Neural progenitor cell (in vitro differentiated cells): ENCODE measurements around the gene ARHGAP40. TPM values are rescaled to one million over a fixed set of nuclear protein-coding genes. Genes with fewer than 3 reads are reported as not detected.

Experiments
- DNase-seq: peaks from one replicate; pipeline ENCODE4 v3.0.0-alpha.2; 2016; ENCODE audit warnings: low spot score
- H2AFZ ChIP-seq: fragments of 200-600 bp; sonication (generic); replicated peaks from 2 replicates; pipeline ENCODE4 v1.6.1; 2016; ENCODE audit warnings: antibody characterized with exemption
- H3F3A ChIP-seq: fragments of 200-600 bp; sonication (generic); 2 replicates; pipeline ENCODE4 v1.6.1; 2016; ENCODE audit warnings: antibody characterized with exemption, low read depth
- H3K27ac ChIP-seq: fragments of 200-600 bp; sonication (generic); 2 replicates; pipeline ENCODE4 v1.5.1; 2016; ENCODE audit warnings: mild to moderate bottlenecking
- H3K27me3 ChIP-seq: fragments of 200-600 bp; sonication (generic); 2 replicates; pipeline ENCODE4 v1.6.1; 2016; ENCODE audit warnings: mild to moderate bottlenecking, moderate library complexity
- H3K36me3 ChIP-seq: fragments of 200-600 bp; sonication (generic); 2 replicates; pipeline ENCODE4 v1.5.1; 2016
- H3K4me1 ChIP-seq: fragments of 200-600 bp; sonication (generic); 2 replicates; pipeline ENCODE4 v1.6.1; 2016; ENCODE audit warnings: mixed run types
- H3K4me2 ChIP-seq: fragments of 200-600 bp; sonication (generic); 2 replicates; pipeline ENCODE4 v1.6.1; 2016
- H3K4me3 ChIP-seq: fragments of 200-600 bp; sonication (generic); 2 replicates; pipeline ENCODE4 v1.5.1; 2016
- H3K79me2 ChIP-seq: fragments of 200-600 bp; sonication (generic); 2 replicates; pipeline ENCODE4 v1.6.1; 2016; ENCODE audit warnings: low read depth
- H3K9ac ChIP-seq: fragments of 200-600 bp; sonication (generic); 2 replicates; pipeline ENCODE4 v1.6.1; 2016
- H3K9me3 ChIP-seq: fragments of 200-600 bp; sonication (generic); 2 replicates; pipeline ENCODE4 v1.5.1; 2016; ENCODE audit warnings: low read depth
- H4K20me1 ChIP-seq: fragments of 200-600 bp; sonication (generic); 2 replicates; pipeline ENCODE4 v1.6.1; 2016; ENCODE audit warnings: low read depth
- H3K27ac Mint-ChIP-seq: 3 replicates; pipeline ENCODE4 v1.8.0; 2021; ENCODE audit warnings: mixed read lengths
- H3K27me3 Mint-ChIP-seq: 2 replicates; pipeline ENCODE4 v1.8.0; 2022; ENCODE audit warnings: low read depth, mild to moderate bottlenecking, inconsistent platforms, moderate library complexity, mixed read lengths; ENCODE audit not compliant: insufficient read depth
- H3K36me3 Mint-ChIP-seq: 3 replicates; pipeline ENCODE4 v1.8.0; 2021; ENCODE audit warnings: mixed read lengths
- H3K4me1 Mint-ChIP-seq: 3 replicates; pipeline ENCODE4 v1.8.0; 2021; ENCODE audit warnings: mixed read lengths
- H3K4me3 Mint-ChIP-seq: 3 replicates; pipeline ENCODE4 v1.8.0; 2021; ENCODE audit warnings: mild to moderate bottlenecking, moderate library complexity, mixed read lengths
- H3K9me3 Mint-ChIP-seq: 3 replicates; pipeline ENCODE4 v1.8.0; 2020; ENCODE audit warnings: mixed read lengths
- CTCF ChIP-seq: fragments of 200-600 bp; sonication (generic); IDR thresholded peaks from 2 replicates; pipeline ENCODE4 v1.5.1; 2017; ENCODE audit warnings: antibody characterized with exemption, mild to moderate bottlenecking
- EZH2 ChIP-seq: fragments of 200-600 bp; sonication (generic); IDR thresholded peaks from 2 replicates; pipeline ENCODE4 v1.6.1; 2017; ENCODE audit warnings: antibody characterized with exemption, mild to moderate bottlenecking, moderate library complexity
- EZH2phosphoT487 ChIP-seq: fragments of 200-600 bp; sonication (generic); IDR thresholded peaks from 2 replicates; pipeline ENCODE4 v1.6.1; 2017; ENCODE audit warnings: antibody characterized with exemption
- total RNA-seq: library from RNA; depleted of rRNA; stranded (reverse); fragments of >200 nt; gene quantifications from 2 replicates; pipeline ENCODE4 v1.2.3, GENCODE V29; 2015; ENCODE audit warnings: low replicate concordance

The ARHGAP40 gene
- total RNA-seq, 1 donor from 2014 or later = not detected

- Histone ChIP-seq H3K79me2 (no peaks in the 10 kb centered on the region), H3K9ac (no peak overlapping the region), H3F3A (no peaks in the 10 kb centered on the region), H3K4me3 (no peak overlapping the region), H4K20me1 (peaks cover 4% of the 10 kb centered on the region), H3K36me3 (no peaks in the 10 kb centered on the region), H2AFZ (no peak overlapping the region), H3K9me3 (no peaks in the 10 kb centered on the region), H3K4me1 (peaks cover 26% of the 10 kb centered on the region), H3K27me3 (peaks cover 4% of the 10 kb centered on the region), H3K27ac (no peak overlapping the region), H3K4me2 (no peak overlapping the region)
- no peak for TF ChIP-seq EZH2
- TF ChIP-seq EZH2phosphoT487 = no peak
- TF ChIP-seq CTCF = no peak
- Mint-ChIP-seq H3K27me3 (peaks cover 8% of the 10 kb centered on the region), H3K36me3 (no peaks in the 10 kb centered on the region), H3K4me3 (no peak overlapping the region), H3K27ac (no peak overlapping the region), H3K4me1 (peaks cover 29% of the 10 kb centered on the region), H3K9me3 (no peaks in the 10 kb centered on the region)
- no peak for DNase-seq
These were observed 62.1 kb downstream of the ARHGAP40 start for GRCh38 chr20:38663660-38664059.

DNA sequence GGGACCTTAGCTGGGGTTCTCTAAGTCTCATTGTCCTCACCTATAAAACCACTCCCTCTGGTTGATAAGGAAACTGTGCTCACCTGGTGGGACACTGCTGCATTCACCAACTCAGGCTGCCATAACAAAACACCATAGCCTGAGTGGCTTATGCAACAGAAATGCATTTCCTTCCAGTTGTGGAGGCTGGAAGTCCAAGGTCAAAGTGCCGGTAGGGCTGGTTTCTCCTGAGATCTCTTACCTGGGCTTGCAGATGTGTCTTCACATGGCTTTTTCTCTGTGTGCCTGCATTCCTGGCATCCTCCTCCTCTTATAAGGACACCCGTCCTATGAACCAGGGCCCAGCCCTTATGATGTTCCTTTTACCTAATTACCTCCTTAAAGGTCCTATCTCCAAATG, 62.7 kb downstream of the ARHGAP40 start:
- no peak for DNase-seq
- Histone ChIP-seq H4K20me1 (no peaks in the 10 kb centered on the region), H3F3A (no peaks in the 10 kb centered on the region), H3K79me2 (no peaks in the 10 kb centered on the region), H3K27ac (no peak overlapping the region), H3K9ac (no peak overlapping the region), H2AFZ (no peak overlapping the region), H3K27me3 (peaks cover 3% of the 10 kb centered on the region), H3K4me3 (no peak overlapping the region), H3K9me3 (no peaks in the 10 kb centered on the region), H3K4me1 (peaks cover 20% of the 10 kb centered on the region), H3K4me2 (no peak overlapping the region), H3K36me3 (no peaks in the 10 kb centered on the region)
- H3K36me3 Mint-ChIP-seq = no peaks in the 10 kb centered on the region
- peaks cover 25% of the 10 kb centered on the region for H3K4me1 Mint-ChIP-seq
- no peak overlapping the region for H3K27ac Mint-ChIP-seq
- H3K27me3 Mint-ChIP-seq = peaks cover 6% of the 10 kb centered on the region
- TF ChIP-seq CTCF (no peak), EZH2 (no peak), EZH2phosphoT487 (no peak)
- H3K4me3 Mint-ChIP-seq = no peak overlapping the region
- H3K9me3 Mint-ChIP-seq = no peaks in the 10 kb centered on the region

- no peaks in the 10 kb centered on the region for H3K36me3 Mint-ChIP-seq
- Histone ChIP-seq H3K79me2 (no peaks in the 10 kb centered on the region), H3K4me2 (no peak overlapping the region), H3K27me3 (peaks cover 6% of the 10 kb centered on the region), H3K27ac (no peak overlapping the region), H3F3A (no peaks in the 10 kb centered on the region), H3K4me3 (no peak overlapping the region), H3K36me3 (no peaks in the 10 kb centered on the region), H3K9ac (no peak overlapping the region), H4K20me1 (no peaks in the 10 kb centered on the region), H3K4me1 (peaks cover 15% of the 10 kb centered on the region), H2AFZ (no peak overlapping the region), H3K9me3 (no peaks in the 10 kb centered on the region)
- peaks cover 23% of the 10 kb centered on the region for H3K4me1 Mint-ChIP-seq
- H3K4me3 Mint-ChIP-seq = no peak overlapping the region
- no peak overlapping the region for H3K27ac Mint-ChIP-seq
- TF ChIP-seq EZH2 = no peak
- no peak for TF ChIP-seq EZH2phosphoT487
- no peak for TF ChIP-seq CTCF
- no peaks in the 10 kb centered on the region for H3K9me3 Mint-ChIP-seq
- peaks cover 11% of the 10 kb centered on the region for H3K27me3 Mint-ChIP-seq
- DNase-seq = no peak
These were observed 63.5 kb downstream of the ARHGAP40 start for GRCh38 chr20:38665094-38665493.
